Measurements from ENCODE around the gene SLC27A5.
"Not testable (repeated sequence)": the region's sequence is repeated elsewhere in the genome, so short reads cannot be mapped to it uniquely, and the experiment has no call there.

SLC27A5 gene

DNA sequence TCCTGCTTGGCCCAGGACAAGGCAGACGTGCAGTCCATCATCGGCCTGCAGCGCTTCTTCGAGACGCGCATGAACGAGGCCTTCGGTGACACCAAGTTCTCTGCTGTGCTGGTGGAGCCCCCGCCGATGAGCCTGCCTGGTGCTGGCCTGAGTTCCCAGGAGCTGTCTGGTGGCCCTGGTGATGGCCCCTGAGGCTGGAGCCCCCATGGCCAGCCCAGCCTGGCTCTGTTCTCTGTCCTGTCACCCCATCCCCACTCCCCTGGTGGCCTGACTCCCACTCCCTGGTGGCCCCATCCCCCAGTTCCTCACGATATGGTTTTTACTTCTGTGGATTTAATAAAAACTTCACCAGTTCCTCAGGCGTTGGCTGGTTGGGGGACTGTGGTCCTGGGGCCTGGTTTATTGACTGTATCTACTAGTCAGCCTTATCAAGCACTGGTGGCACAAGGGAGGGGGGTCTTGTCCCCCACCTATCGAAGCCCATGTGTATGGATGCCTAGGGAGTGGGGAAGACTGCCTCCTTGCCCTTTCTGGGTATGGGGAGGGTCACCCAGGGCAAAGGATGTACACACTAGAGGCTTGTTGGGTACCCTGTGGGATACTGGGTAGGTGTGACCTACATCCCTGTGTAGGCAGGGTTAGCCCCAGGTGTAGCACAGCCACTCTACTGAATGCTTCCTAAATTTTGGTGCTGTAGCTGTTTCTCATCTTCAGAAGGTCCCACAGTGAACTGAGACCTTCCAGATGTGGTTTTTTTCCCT is 38.8 kb upstream of the SLC27A5 start:
- in situ Hi-C loops (cut with MboI; ENCODE audit: low sequenced_read_pairs): no loop called here

DNA sequence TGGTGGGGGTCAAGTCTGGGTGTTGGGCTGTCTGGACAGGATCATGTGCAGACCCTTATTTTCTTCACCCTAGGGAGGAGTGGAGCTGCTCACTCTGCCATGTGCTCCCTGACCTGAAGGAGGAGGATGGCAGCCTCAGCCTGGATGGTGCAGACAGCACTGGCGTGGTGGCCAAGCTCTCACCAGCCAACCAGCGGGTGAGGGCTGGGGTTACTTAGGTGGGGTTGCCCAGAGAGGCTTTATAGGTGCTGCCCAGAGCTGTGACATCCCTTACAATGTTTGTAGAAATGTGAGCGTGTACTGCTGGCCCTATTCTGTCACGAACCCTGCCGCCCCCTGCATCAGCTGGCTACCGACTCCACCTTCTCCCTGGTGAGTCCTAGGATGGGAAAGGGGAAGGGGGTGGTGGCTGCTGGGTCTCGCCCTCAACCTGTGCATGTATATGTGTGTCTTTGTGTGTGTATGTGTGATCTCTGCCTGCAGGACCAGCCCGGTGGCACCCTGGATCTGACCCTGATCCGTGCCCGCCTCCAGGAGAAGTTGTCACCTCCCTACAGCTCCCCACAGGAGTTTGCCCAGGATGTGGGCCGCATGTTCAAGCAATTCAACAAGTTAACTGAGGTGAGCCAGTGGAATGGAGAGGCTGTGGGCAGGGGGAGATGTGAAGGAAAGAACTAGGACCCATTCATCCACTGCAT is 38.0 kb upstream of the SLC27A5 start:
- in situ Hi-C loops (cut with MboI; ENCODE audit: low sequenced_read_pairs): no loop called here

DNA sequence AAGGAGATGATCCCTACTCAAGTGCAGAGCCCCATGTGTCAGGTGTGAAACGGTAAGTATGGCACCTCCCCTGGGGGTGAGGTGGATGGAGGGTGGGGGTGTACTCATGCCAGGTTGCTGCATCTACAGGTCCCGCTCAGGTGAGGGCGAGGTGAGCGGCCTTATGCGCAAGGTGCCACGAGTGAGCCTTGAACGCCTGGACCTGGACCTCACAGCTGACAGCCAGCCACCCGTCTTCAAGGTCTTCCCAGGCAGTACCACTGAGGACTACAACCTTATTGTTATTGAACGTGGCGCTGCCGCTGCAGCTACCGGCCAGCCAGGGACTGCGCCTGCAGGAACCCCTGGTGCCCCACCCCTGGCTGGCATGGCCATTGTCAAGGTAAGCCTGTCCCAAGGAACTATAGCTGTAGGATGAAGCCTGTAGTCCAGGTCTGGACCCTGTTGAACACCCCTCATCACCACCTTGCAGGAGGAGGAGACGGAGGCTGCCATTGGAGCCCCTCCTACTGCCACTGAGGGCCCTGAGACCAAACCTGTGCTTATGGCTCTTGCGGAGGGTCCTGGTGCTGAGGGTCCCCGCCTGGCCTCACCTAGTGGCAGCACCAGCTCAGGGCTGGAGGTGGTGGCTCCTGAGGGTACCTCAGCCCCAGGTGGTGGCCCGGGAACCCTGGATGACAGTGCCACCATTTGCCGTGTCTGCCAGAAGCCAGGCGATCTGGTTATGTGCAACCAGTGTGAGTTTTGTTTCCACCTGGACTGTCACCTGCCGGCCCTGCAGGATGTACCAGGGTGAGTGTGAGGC is 37.3 kb upstream of the SLC27A5 start:
- in situ Hi-C loops (cut with MboI; ENCODE audit: low sequenced_read_pairs): no loop called here

DNA sequence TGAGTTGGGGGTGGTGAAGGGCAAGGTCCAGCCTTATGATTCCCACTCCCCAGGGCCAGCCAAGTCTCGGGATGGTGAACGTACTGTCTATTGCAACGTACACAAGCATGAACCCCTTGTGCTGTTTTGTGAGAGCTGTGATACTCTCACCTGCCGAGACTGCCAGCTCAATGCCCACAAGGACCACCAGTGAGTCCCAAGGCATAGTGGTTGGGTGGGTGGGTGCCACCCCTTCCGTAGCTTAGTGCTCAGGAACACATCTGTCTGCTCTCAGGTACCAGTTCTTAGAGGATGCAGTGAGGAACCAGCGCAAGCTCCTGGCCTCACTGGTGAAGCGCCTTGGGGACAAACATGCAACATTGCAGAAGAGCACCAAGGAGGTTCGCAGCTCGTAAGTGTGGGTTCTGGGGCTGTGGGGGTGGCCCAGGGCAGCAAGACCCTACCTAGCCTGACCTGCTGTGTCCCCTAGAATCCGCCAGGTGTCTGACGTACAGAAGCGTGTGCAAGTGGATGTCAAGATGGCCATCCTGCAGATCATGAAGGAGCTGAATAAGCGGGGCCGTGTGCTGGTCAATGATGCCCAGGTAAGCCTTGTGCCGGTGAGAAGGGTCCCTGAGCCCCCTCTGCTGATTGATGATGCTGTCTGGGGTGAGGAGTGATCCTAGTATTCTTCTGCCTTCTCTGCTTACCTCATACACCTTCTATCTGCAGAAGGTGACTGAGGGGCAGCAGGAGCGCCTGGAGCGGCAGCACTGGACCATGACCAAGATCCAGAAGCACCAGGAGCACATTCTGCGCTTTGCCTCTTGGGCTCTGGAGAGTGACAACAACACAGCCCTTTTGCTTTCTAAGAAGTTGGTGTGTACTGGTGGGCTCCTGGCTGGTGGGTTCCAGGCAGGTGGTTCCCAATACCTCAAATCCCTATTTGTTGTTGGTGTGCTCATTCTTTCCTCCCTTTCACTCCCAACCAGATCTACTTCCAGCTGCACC is 35.8 kb upstream of the SLC27A5 start:
- in situ Hi-C loops (cut with MboI; ENCODE audit: low sequenced_read_pairs): no loop called here

DNA sequence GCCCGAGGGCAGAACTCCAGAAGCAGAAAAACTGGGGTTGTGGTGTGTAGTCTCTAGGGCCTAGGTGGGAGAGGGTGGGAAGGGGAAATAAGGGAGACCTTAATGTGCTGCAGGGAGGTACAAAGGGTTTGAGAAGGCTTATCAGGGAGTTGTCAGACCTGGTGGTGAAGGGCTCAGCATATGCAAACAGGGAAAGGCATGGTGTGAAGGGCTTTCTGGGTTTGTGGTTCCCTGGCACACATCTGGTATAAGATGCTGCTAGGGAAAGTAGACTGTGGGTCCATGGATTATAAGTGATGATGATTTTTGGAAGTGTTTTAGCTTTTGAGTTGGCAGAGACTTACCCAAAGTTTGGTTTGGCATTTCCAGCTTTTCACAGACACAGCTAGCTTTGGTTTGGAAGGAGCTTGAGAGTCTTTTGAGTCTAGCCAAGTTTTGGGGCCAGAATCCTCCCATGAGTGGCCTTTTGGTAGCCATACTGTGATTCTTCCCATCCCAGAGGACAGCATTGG is 34.3 kb upstream of the SLC27A5 start:
- in situ Hi-C loops (cut with MboI; ENCODE audit: low sequenced_read_pairs): no loop called here

DNA sequence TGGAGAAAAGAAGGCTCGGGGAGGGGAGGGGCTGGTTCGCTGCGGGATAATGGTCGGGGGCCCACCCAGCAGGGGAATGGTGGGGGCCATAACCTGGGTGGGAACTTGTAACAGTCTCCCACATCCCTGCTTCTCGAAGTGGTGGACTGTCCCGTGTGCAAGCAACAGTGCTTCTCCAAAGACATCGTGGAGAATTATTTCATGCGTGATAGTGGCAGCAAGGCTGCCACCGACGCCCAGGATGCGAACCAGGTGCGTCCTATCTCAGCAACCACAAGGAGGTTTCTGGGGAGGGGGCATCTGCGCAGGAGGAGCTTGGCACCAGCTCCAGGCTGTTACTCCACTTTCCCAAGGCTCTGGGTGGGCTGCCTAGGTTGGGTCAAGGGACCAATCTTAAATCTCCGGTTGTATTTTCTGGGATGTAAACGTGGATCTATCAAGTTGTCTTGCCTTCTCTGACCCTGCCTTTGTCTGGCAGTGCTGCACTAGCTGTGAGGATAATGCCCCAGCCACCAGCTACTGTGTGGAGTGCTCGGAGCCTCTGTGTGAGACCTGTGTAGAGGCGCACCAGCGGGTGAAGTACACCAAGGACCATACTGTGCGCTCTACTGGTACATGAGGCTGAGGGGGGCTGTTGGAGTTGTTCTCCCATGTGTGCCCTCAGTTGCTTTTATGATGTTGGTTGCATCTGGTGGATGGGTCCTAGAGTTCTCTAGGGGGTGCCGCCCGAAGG is 33.7 kb upstream of the SLC27A5 start:
- in situ Hi-C loops (cut with MboI; ENCODE audit: low sequenced_read_pairs): no loop called here

DNA sequence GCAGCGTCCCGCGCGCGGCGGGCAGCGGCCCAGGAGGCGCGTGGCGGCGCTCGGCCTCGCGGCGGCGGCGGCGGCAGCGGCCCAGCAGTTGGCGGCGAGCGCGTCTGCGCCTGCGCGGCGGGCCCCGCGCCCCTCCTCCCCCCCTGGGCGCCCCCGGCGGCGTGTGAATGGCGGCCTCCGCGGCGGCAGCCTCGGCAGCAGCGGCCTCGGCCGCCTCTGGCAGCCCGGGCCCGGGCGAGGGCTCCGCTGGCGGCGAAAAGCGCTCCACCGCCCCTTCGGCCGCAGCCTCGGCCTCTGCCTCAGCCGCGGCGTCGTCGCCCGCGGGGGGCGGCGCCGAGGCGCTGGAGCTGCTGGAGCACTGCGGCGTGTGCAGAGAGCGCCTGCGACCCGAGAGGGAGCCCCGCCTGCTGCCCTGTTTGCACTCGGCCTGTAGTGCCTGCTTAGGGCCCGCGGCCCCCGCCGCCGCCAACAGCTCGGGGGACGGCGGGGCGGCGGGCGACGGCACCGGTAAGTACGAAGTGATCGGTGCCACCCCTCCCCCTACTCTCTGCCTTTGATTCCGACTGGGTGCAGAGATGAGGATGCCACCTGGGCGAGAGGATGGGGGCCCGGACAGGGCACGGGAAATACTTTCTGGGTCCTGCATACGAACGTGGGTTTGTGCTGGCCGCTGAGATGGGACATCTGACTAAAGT is 32.9 kb upstream of the SLC27A5 start:
- in situ Hi-C loops (cut with MboI; ENCODE audit: low sequenced_read_pairs): no loop called here

DNA sequence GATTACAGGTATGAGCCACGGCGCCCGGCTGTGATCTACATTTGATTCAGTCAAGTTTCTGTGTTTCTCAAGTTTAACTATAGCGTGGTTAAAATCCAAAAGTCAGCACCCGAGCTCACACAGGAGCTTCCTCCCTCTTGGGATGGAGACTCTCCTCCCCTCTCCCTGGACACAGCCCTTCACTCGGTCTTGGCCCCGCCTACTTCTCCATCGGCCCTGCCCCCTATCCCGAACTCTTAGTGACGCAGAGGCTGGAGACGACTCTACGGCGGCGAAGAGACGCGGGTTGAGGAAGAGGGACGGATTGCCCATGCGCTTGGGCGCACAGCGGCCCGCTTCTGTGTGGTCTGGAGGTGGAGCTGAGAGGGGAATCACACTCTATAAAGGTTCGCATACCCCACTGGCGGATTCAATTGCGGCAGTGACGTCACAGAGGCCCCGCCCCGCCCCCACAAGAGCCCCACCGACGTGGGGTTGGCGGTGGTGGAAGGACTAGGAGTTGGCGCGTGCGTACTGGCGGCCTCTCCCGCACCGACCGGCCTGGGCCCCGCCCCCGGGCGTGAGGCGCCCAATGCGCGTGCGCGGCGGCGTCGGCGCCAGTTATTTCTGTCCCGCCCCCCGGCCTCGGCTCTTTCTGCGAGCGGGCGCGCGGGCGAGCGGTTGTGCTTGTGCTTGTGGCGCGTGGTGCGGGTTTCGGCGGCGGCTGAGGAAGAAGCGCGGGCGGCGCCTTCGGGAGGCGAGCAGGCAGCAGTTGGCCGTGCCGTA is 32.2 kb upstream of the SLC27A5 start, which contains the start of gene TRIM28:
Gene TRIM28, plus strand, starts transcription at position 239 of the 765 bp plus-strand sequence. CDS start 694 bp downstream, outside the sequence.
- in situ Hi-C loops (cut with MboI; ENCODE audit: low sequenced_read_pairs): no loop called here

DNA sequence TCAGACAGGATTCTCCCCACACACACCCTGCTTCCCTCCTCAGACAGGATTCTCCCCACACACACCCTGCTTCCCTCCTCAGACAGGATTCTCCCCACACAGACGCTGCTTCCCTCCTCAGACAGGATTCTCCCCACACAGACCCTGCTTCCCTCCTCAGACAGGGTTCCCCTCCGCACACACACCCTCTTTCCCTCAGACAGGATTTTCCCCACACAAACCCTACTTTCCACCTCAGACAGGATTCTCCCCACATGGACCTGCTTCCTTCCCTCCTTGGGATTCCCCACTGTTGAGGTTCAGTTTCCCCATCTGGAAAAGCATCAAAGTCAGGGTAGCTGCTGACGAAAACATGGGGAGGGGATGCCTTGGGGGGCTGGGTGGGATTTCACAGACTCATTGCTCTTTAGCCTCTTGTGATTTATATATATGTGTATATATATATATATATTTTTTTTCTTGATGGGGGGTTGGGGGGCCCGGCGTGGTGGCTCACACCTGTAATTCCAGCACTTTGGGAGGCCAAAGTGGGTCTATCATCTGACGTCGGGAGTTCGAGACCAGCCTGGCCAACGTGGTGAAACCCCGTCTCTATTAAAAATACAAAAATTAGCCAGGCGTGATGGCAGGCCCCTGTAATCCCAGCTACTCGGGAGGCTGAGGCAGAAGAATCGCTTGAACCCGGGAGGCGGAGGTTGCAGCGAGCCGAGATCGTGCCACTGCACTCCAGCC is 31.0 kb upstream of the SLC27A5 start:
- in situ Hi-C loops (cut with MboI; ENCODE audit: low sequenced_read_pairs): not testable (repeated sequence)

DNA sequence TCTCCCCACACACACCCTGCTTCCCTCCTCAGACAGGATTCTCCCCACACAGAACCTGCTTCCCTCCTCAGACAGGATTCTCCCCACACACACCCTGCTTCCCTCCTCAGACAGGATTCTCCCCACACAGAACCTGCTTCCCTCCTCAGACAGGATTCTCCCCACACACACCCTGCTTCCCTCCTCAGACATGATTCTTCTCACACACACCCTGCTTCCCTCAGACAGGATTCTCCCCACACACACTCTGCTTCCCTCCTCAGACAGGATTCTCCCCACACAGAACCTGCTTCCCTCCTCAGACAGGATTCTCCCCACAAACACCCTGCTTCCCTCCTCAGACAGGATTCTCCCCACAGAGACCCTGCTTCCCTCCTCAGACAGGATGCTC is 27.4 kb upstream of the SLC27A5 start:
- in situ Hi-C loops (cut with MboI; ENCODE audit: low sequenced_read_pairs): not testable (repeated sequence)

DNA sequence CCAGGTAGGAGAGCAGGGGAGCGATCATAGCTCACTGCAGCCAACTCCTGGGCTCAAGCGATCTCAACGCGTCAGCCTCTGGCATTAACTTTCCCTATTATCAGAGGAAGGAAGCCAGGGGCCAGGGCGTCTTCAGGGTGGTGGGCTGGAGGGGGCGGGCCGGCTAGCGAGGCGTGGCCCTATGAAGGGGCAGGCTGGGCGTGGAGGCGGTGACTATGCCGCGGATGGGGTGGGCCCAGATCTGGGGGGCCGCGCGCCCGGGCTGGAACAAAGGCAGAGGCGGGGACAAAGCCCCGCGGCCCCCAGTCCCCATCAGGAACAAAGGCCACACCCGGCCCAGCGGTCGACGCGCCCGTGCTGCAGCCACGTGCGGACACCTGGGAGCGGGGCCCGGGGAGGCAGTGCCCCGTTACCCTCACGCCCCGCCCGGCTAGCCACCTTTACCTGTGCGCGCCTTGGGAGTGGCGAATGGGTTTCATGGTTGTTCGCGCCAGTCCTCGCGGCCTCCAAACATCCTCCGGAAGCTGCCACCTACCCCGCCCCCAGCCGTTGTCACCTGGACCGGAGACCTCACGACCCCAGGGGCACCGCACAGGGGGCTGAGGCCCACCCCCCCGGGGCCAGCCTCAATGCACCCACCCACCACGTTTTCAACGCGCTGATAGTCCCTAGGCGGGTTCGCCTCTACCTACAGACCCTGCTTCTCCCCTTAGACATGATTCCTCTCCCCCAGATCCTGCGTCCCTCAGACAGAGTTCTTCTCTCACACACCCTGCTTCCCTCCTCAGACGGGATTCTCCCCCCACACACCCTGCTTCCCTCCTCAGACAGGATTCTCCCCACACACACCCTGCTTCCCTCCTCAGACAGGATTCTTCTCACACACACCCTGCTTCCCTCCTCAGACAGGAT is 26.7 kb upstream of the SLC27A5 start:
- in situ Hi-C loops (cut with MboI; ENCODE audit: low sequenced_read_pairs): no loop called here

DNA sequence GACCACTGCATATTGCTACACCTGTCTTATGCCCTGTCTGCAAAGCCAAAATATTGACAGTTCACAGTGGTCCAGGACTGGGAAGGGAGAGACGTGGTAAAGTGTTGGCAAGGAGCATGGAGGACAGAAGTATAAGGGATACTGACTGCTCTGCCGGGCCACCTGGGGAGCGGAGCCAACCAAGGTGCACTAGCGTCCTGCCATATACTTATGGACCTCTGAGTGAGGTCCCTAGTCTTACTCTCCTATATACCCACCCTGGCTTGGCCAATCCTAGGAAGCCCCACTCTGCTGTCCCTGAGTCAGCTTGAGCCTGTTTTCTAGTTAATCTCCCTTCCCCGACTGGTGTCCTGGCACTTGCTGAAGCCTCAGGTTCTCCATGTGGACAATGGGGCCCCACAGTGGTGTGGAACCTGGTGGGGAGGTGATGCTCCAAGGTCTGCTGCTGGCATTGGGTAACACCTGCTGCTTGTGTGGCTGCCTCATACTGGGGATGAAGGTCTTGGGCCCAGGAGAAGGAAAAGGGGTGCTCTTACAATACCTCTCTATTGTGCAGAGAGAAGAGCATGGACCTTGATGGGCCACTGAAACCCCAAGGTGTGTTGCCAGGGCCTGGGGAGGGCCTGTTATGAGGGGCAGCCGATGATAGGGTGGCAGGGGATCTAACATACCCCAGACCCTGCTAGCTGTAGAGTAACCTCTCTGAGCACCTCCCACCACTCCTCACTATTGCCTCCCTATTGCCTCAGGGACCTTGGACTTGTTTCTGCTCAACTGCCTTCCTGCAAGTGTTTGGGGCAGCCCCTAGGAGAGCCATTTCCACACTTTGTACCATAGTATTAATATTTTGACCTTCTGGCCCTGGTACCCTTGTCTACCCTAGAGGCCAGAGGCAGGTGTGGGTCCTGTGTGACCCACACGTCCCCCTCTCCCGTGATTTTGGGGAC is 25.3 kb upstream of the SLC27A5 start:
- in situ Hi-C loops (cut with MboI; ENCODE audit: low sequenced_read_pairs): no loop called here

DNA sequence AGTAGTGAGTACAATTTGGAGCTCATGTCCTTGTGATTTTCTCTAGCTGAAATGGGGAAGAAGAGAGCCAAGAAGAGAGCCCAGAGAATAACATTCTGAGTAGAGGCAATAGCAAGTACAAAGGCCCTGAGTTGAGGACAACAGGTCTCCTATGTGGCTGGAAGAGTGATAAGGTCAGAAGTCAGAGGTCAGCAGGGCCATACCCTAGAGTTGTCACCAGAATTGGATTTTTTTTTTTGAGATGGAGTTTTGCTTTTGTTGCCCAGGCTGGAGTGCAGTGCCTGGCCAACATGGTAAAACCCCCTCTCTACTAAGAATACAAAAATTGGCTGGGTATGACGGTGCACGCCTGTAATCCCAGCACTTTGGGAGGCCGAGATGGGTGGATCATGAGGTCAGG is 24.1 kb upstream of the SLC27A5 start:
- in situ Hi-C loops (cut with MboI; ENCODE audit: low sequenced_read_pairs): no loop called here

DNA sequence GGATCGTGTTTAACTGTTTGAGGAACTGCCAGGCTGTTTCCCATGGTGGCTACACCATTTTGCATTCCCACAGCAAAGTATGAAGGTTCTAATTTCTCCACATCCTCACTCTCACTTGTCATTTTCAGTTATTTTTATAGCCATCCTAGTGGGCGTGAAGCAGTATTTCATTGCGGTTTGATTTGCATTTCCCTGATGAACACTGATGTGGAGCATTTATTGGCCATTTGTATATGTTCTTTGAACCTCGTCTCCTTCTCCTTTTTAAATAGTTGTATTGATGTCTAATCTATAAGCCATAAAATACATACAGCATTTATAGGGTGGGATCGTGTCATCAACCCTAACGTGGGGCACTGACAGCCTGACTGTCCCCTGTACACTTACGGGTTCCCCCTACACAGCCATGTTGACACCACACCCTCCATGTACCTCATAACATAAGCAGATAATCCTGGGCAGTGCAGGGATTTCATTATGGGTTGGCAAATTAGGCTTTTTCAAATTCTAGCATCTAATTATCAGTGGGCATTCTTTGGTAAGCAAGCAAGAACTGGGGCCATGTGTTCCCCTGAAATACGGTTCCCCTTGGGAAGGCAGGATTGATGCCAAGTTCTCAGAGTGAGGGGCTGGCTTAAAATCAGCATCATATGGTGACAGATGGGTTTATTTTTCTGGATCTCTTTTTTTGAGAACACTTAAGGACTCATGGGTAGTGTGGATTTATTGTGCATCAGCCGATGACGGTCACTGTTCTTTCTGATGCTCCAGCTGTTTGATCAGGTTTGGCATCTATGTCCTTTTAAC is 19.4 kb upstream of the SLC27A5 start:
- in situ Hi-C loops (cut with MboI; ENCODE audit: low sequenced_read_pairs): no loop called here

DNA sequence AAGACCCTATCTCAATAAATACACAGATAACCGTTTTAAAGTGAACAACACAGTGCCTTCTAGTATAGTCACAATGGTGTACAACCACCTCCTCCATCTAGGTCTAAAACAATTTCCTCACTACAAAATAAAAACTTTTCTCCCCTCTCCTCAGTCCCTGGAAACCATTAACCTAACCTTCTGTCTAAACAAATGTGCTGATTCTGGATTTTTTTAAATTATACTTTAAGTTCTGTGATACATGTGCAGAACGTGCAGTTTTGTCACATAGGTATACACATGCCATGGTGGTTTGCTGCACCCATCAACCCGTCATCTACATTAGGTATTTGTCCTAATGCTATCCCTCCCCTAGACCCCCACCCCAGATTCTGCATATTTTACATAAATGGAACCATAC is 17.6 kb upstream of the SLC27A5 start:
- in situ Hi-C loops (cut with MboI; ENCODE audit: low sequenced_read_pairs): no loop called here
